Fibroblast of skin of scalp (primary cell): ENCODE measurements around the gene SLC16A2. TPM values are rescaled to one million over a fixed set of nuclear protein-coding genes. Genes with fewer than 3 reads are reported as not detected.
A peak's percentile ranks its signal among the peaks of the same experiment; 100 is the strongest.

ENCODE experiments used
- DNase-seq: peaks from one replicate; pipeline ENCODE4 v3.0.0-alpha.2; 2013
- polyA plus RNA-seq, 2 experiments: library from polyadenylated mRNA; unstranded; fragments of 120-200 nt; gene quantifications; one replicate each; pipeline ENCODE4 v1.2.1, GENCODE V29; 2013; ENCODE audit not compliant: insufficient read length in 2 of 2

SLC16A2 gene
- polyA plus RNA-seq (2013, experiment 1 of 2; ENCODE audit: insufficient read length): 14.3 TPM
- 16.7 TPM for polyA plus RNA-seq (2013, experiment 2 of 2; ENCODE audit: insufficient read length)

DNA sequence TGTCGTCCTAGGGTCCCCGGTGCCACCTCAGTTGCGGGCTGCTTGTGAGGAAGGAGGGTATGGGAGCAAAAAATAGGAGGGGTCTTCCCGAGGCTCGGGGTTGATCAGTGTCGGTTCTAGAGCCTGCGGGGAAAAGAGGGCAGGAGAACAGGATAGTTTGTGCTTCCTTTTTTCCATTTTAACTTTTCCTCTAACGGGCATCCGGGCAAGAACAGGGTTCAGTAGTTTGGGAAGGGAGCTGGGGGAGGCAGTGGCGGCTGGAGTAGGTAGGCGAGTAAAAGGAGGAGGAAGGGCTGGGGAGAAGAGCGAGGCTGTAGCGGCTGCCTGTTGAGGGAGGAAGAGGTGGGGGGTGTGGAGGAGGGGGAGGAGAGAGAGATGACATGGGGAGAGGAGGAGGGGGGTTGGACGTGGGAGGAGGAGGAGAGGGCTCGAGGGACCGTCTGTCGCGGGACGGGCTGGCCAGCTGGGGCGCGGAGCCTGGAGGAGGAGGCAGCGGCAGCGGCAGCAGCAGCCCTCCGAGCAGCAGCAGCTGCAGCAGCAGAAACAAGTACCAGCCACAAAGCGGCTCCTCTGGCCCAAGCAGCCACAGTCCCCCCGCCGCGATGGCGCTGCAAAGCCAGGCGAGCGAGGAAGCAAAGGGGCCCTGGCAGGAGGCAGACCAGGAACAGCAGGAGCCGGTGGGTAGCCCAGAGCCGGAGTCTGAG lies at the start of gene SLC16A2:
TSS of gene SLC16A2 (plus strand) at position 458 of the 704 bp plus-strand sequence. CDS start at position 603, 145 bp downstream.
- peak; percentile 88 for DNase-seq

DNA sequence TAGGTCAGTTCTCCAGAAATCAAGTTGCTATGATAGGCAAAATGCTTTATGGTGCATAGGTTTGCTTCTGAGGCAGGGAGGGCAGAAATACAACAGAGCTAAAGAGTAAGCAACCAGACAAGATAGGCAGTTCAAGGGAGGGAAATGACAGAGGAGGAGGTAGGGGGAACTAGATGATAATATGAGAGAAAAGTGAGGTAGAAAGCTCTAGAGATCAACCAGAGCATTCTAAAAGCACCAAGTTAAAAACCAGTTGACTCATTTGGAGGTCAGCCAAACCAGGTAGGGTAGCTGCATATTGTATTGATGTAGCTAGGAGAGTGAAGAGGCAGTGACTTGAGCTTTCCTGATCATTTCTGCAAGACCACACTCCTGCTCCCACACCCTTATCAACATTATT lies 49.0 kb upstream of the SLC16A2 start:
- no peak for DNase-seq

DNA sequence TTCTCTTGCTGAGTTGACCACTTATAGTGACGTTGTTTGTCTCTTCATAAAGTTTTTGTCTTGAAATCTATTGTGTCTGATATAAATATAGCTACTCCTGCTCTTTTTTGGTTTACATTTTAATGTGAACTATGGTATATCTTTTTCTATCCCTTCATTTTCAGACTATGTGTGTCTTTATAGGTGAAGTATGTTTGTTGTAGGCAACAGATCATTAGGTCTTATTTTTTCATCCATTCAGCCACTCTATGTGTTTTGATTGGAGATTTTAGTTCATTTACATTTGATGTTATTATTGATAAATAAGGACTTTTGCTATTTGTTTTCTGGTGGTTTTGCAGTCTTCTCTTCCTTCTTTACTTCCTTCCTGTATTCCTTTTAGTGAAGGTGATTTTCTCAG lies 44.0 kb upstream of the SLC16A2 start:
- DNase-seq: no peak

DNA sequence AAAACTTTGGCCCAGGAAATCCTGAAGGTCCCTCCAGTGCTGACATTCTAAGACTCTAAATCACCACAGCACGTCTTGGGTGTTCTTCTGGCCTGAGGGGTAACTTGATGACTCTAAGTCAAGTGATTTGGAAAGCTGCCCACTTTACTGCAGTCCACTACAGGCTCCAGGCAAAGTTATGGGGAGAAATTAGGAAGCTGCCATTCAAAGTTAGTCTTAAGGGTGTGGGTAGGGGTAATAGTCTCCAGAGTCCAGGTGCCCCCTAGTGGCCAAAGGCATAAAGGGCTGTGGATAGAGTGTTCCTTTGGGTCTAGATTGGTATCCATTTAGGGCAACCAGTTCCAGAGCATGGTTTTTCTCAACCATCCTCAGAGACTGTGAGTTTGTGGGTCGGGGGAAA lies 38.7 kb upstream of the SLC16A2 start:
- peak; percentile 74 for DNase-seq

DNA sequence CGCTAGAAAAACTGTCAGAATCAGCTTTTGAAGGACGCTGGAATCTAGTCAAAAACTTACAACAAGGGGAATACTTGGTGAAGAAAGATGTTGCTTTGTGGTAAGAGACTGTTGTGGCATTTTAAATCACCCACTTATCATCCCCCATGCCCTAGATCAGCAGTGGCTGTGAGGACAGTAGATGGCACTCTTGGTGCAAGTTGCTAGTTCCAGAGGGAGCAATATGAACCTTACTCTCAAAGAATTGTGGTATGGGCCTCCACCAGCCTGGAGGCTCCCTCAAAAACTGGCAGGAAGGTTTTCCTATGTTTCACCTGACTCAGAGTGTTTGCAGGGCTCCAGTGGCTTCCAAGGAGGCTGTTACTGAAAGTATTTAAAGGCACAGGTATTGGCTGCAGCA lies 37.7 kb upstream of the SLC16A2 start:
- DNase-seq: peak; percentile 57

DNA sequence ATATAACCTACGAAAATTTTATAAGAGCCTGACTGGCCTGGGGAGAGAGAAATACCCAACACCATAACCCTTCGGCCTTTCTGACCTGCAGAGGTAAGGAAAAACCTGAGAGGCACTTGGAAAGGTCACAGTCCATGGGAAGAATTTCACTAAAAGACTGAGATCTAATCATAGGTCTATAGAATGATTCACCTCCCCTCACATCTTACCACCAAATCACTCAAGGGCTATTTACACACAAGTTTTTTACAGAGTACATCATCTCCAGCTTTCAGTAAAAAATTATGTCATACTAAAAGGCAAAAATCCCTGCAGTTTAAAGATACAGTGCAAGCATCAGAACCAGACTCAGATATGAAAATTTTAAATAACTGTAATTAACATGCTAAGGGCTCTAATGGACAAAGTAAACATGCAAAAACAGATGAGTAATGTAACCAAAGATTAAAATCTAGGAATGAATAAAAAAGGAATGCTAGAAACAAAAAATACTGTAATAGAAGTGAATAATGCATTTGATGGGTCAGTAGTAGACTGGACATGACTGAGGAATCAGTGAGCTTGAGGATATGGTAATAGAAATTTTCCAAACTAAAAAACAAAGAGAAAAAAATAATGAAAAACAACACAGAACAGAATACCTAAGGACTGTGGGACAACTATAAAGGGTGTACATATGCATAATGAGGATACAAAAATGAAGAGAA lies 32.1 kb upstream of the SLC16A2 start:
- DNase-seq: no peak

DNA sequence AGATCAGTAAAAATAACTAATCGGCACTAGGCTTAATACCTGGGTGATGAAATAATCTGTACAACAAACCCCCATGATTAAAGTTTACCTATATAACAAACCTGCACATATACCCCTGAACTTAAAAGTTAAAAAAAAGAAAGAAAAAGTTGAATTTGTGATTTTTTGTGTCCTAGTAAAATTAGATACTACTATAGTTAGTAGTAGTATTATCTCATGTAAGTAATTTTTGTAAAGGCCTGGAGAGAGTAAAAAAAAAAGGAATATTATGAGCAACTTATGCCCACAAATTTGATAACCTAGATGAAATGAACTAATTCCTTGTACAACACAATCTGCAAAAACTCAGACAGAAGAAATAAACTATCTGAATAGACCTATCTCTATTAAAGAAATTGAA lies 25.7 kb upstream of the SLC16A2 start:
- no peak for DNase-seq

DNA sequence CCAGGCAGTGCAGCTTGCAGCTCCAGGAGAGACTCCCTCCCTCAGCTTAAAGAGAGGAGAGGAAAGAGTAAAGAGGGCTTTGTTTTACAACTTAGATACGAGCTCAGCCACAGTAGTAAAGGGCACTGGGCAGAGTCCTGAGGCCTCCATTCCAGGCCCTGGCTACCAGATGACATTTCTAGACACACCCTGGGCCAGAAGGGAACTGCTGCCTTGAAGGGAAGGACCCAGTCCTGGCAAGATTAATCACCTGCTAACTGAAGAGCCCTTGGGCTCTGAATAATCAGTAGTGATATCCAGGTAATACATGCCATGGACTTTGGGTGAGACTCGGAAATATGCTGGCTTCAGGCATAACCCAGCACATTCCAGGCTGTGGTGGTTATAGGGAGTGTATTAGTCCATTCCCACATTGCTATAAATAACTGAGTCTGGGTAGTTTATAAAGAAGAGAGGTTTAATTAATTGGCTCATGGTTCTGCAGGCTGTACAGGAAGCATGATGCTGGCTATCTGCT lies 15.3 kb upstream of the SLC16A2 start:
- no peak for DNase-seq

DNA sequence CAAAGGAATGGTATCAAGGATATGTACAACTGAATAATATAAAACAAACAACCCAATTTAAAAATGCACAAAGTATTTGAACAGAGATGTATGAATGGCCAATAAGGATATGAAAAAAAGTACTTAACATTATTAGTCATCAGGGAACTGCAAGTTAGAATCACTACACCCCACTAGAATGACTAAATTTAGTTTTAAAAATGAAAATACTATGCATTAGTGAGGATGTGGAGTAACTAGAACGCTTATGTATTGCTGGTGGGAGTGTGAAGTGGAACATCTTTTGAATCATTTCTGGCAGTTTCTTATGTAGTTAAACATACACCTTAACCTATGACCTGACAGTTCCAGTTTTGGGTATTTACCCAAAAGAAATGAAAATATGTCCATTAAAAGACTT lies 13.0 kb upstream of the SLC16A2 start:
- DNase-seq: no peak

DNA sequence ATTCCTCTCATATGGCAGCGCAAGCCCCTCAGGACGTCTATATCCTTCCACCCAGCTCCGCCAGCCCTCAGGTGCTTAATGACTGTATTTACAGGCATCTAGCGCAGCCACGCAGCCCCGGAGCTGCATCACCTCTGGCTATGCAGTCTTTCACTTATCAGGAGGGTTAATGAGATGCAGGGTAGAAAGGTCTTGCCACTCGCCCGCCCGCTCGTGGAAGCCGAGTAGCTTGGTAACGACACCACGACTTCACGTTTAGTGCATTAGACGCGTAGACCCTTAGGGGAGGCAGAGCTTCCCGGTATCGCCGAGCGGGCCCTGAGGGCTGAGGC lies 1.5 kb upstream of the SLC16A2 start:
- DNase-seq: no peak

DNA sequence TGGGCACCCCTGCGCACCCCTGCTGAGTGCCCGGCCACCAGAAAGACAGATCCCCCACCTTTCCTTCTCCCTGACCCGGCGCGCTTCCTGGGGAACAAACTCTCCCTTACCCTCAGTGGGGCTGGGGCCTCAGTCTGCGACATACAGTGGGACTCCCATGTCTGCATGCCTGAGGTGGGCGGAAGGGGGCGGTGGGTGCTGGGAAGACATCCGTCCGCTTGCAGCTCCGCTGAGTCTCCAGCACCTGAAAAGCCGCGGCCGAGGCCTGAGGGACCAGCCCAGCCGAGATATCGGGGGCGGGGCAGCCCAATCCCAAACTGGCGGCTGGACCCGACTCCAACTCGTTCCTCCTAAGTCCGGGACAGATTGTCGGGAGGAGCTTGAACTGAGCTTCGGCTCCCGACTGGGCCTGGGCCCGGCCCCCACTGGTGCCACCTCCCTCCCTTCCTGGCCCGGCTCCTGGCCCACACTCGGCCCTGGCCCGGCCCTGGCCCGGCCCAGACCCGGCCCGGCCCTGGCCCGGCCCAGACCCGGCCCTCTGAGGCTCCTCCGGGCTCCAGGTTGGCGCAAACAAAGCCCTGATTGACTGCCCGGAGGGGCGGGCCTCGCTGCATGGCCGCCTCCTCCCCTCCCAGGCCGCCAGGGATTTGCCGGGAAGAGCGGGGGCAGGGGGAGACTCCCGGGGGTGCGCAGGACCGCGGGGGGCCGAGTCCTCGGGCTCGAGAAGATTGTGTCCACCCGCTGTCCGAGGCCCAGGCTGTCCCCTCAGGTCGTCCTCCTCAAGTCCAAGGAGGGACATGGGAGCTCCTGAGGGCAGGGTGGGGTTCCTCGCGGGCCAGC lies 877 bp upstream of the SLC16A2 start:
- peak; percentile 59 for DNase-seq

DNA sequence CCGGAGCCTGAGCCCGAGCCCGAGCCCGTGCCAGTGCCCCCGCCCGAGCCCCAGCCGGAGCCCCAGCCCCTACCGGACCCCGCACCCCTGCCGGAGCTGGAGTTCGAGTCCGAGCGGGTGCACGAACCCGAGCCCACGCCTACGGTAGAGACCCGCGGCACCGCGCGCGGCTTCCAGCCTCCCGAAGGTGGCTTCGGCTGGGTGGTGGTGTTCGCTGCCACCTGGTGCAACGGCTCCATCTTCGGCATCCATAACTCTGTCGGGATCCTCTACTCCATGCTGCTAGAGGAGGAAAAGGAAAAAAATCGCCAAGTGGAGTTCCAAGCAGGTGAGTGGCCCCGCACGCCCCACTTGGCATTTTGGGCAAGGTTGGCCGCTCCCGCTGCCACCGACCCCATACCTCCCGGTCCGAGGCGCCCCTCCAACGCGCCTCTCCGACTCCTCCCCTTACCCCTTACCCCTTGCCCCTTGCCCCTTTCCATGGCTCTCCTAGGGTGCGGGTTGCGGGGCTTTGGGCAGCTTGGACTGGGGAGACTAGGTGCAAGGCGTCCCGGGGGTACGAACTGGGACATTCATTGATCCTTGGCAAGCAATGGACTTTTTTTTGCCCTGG lies 553 bp downstream of the SLC16A2 start:
- DNase-seq: no peak

DNA sequence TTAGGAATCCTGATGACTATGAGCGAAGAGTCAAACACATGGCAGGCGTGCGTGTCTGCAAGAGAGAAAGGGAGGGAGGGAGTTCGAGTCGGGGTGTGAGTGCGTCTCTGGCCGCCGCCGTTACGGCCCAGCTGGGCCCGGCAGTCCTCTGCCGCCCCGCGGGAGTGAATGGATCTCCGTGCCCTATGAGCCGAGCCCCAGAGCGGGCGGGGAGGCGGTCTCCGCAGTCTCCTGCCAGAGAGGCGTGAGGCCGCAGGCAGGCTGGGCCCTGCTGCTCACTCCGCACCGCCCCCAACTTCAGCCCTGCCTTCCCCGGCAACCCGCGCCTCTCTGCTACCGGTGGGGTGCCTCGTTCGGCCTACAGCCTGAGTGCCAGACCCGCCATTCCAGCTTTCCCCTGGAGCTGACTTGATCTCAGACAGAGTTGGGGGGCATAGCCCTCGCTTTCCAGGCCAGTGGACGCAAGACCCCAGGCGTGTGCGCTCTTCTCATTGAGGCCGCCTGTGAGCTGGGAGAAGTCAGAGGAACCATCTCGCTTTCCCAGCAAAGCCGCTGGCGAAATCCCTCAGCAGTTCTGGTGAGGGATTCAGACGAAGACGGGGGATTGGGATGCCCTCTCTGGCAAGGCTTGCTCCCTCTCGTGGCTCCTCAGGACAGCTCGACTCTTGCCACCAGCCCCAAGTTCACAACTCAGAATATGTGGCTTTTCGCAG lies 1.4 kb downstream of the SLC16A2 start:
- peak; percentile 67 for DNase-seq

DNA sequence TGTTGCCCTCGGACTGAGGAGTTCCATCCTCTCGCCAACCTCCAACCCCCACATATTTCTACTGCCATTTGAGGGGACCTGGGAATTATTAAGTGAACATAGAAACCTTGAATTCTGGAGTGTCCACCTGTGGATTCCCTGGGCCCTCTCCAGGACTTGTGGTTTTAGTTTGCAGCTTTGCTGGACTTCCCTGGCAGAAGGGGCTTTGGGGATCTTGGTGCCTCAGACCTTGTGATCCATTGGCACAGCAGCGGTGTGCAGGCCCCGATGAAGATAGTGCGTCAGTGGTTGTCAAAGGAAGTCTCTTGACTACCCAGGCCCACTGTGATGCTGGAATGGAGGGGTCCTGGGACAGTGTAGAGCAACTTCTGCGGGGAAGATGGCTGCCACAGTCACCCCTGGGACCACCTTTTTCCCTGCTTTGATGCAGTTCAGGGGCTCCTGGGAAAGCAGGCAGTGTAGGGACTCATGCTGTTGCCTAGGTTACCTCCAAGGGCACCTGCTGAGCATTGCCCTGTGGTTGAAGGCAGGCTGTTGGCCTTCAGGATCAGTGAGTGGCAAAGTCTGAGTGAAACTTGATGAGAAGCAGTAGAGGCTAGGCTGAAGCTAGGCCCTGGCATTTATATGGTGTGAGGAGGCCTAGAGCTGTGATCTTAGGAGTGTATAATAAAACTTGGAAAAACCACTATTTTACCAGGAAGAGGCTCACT lies 2.2 kb downstream of the SLC16A2 start:
- DNase-seq: no peak

DNA sequence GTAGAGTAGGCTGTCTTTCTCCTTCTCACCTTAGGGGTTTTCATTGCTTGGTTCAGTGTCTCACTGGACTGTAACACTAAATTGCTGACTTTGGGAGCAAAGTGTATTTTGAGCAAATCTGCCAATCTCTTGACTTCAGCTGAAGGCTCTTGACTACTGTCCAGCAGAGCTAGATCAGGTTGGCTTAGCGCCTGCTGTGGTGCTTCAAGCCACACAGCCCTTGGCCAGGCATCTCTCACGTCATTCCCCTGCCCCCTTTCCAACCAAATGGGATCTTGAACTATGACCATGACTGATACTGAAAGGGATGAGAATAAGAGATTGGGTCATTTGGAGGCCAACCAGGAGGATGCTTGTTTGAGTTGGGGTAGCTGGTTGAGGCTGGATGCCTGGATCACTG lies 4.8 kb downstream of the SLC16A2 start:
- DNase-seq: no peak

DNA sequence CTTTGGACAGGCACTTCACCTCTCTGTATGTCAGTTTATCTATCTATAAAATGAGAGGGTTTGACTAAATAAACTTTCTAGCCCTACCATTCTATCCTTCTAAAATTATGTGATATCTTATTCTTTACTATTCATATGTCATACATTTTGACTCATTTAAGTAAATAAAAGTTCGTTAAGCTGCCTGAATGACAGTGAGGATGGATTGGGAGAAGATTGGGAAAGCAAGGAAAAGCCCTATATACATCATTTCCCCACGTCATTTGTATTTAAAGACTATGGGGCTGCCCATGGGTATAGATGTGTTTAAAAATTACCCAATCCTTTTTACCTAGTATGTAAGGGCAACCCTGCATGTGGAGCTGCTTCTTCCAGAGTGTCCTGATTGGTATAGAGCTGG lies 5.3 kb downstream of the SLC16A2 start:
- DNase-seq: no peak

DNA sequence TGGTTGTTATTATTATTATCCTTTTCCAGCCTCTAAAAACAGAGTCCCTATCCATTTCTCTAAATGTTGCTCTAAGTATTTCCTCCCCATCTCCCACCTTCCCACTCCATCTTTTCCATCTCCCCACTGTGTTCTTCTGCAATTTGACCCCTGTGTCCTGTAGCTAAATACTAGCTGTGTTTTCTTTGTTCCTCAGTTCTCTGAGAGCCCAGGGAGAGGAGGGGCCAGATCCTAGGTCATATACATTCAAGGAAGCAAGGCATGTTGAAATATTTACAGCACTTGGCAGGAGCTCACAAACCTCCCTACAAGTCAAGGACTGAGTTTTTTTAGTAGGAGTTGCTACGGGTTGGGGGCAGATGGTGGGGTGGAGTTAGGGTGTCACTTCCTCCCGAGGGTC lies 10.5 kb downstream of the SLC16A2 start:
- DNase-seq: no peak

DNA sequence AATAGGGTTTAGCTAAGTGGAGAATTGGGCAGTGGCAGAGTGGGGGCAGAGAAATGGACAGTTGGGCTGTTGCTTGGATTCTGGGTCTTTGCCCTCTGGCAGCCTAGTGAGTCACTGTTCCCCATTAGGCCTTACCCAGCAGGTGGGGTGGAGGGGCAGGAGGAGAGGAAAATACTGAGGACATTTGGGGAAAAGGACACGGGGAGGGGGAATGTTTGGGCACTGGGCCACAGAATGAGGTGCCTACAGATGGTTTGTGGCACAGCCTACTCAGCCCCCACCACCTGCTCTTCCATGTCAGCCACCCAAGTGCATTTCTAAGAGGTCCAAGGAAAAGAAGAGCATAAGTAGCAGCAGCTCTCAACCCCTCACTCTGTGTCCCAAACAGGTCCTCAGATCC lies 13.0 kb downstream of the SLC16A2 start:
- no peak for DNase-seq

DNA sequence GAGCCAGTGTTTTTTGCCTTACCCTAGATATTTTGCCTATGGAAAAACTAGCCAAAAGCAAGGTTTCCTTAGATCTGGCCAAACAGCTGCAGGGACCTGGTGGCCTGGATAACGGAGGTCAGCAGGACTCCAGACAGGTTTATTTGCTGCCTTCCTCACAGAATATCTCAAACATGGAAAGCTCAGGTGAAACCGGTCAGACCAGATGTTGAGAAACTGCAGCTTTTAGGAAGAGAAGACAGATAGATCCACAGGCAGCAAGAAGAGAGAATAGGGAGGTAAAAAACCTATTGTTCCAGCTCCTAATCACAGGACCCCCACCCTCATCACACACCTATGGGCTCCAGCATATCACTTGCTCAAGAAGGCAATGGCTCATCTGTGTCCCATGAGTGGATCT lies 16.2 kb downstream of the SLC16A2 start:
- DNase-seq: no peak

DNA sequence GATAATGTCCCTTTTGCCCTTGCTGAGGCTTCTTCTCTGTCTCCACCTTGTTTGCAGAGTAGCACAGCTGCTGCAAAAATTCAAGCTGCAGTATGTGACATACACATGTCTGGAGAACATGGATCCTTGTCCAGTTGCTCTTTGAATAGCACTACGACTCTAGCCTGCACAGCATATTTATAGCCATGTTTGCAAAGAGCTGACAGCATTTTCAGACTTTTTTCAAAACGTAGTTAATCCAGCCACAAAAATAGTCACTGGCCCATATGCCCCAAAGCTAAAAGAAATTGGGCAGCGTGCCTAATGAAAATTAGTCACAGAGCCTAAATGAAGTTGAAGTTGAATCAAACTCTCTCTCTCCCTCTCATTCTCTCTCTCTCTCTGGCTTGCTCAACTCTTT lies 17.5 kb downstream of the SLC16A2 start:
- DNase-seq: no peak

DNA sequence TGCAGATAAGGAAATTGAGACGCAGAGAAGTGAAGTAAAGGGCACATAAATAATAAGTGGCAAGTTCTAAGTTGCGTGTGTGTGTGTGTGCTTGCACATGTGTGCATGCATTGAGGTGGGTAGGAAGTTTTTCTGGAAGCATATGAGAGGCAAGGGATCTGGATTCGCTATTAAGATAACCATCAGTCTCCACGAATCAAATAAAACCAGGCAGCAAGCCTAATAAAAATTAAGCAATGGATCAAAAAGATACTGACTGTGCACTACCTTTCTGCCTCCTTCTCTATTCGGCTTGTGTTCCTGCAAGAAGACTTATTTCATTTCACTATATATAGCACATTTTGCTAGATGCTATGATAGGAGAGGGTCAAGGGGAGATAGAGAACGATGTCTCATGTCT lies 23.8 kb downstream of the SLC16A2 start:
- DNase-seq: no peak
